Tongue (tissue), 2 donors: ENCODE results near the gene SCG2. TPM values are rescaled to one million over a fixed set of nuclear protein-coding genes. Genes with fewer than 3 reads are reported as not detected.

Experiments used
- DNase-seq: peaks from one replicate; pipeline ENCODE4 v3.0.0-alpha.2; 2015
- total RNA-seq: library from RNA; depleted of rRNA; stranded (reverse); fragments of >200 nt; gene quantifications from one replicate; pipeline ENCODE4 v1.2.3, GENCODE V29; 2014

SCG2 gene
- 2.4 TPM for total RNA-seq

GRCh38 chr2:223601932-223602666, at the start of gene SCG2:
Gene SCG2 (minus strand): TSS chr2:223602361. CDS start chr2:223599282, 3,079 bp downstream.
- peak; percentile 93 for DNase-seq

- DNase-seq, result peak; percentile 19
Observed at GRCh38 chr2:223649554-223650533, 47.7 kb upstream of the SCG2 start.

- no peak for DNase-seq
Observed at GRCh38 chr2:223648755-223649154, 46.6 kb upstream of the SCG2 start.

GRCh38 chr2:223647258-223647952, 45.2 kb upstream of the SCG2 start:
- DNase-seq, result no peak

GRCh38 chr2:223644136-223644535, 42.0 kb upstream of the SCG2 start:
- no peak for DNase-seq

GRCh38 chr2:223643309-223643708, 41.1 kb upstream of the SCG2 start:
- DNase-seq, result no peak

- DNase-seq, result no peak
Observed at GRCh38 chr2:223642506-223642905, 40.3 kb upstream of the SCG2 start.

GRCh38 chr2:223641082-223641481, 38.9 kb upstream of the SCG2 start:
- peak; percentile 17 for DNase-seq

GRCh38 chr2:223635080-223635479, 32.9 kb upstream of the SCG2 start:
- DNase-seq, result no peak

- no peak for DNase-seq
Observed at GRCh38 chr2:223634238-223634637, 32.1 kb upstream of the SCG2 start.

GRCh38 chr2:223633656-223634055, 31.5 kb upstream of the SCG2 start:
- no peak for DNase-seq

- DNase-seq, result no peak
Observed at GRCh38 chr2:223632826-223633225, 30.7 kb upstream of the SCG2 start.

- DNase-seq, result no peak
Observed at GRCh38 chr2:223626716-223627115, 24.6 kb upstream of the SCG2 start.

GRCh38 chr2:223625652-223626051, 23.5 kb upstream of the SCG2 start:
- no peak for DNase-seq

- no peak for DNase-seq
Observed at GRCh38 chr2:223621901-223622300, 19.7 kb upstream of the SCG2 start.

GRCh38 chr2:223619486-223620129, 17.4 kb upstream of the SCG2 start:
- no peak for DNase-seq

- no peak for DNase-seq
Observed at GRCh38 chr2:223618172-223619035, 16.2 kb upstream of the SCG2 start.

GRCh38 chr2:223614534-223614933, 12.4 kb upstream of the SCG2 start:
- DNase-seq, result no peak

GRCh38 chr2:223613017-223613950, 11.1 kb upstream of the SCG2 start:
- peak; percentile 83 for DNase-seq

GRCh38 chr2:223612501-223612900, 10.3 kb upstream of the SCG2 start:
- DNase-seq, result peak; percentile 3
